Smooth muscle cell of the coronary artery (primary cell): Measurements from ENCODE around the gene MT1H. TPM values are rescaled to one million over a fixed set of nuclear protein-coding genes. Genes with fewer than 3 reads are reported as not detected.

Experiments used
- total RNA-seq: library from RNA; depleted of rRNA; stranded (reverse); fragments of >200 nt; gene quantifications from 2 replicates; pipeline ENCODE4 v1.2.3, GENCODE V29; 2014; ENCODE audit warnings: low replicate concordance

The MT1H gene
- total RNA-seq: not detected in 2 replicates

DNA sequence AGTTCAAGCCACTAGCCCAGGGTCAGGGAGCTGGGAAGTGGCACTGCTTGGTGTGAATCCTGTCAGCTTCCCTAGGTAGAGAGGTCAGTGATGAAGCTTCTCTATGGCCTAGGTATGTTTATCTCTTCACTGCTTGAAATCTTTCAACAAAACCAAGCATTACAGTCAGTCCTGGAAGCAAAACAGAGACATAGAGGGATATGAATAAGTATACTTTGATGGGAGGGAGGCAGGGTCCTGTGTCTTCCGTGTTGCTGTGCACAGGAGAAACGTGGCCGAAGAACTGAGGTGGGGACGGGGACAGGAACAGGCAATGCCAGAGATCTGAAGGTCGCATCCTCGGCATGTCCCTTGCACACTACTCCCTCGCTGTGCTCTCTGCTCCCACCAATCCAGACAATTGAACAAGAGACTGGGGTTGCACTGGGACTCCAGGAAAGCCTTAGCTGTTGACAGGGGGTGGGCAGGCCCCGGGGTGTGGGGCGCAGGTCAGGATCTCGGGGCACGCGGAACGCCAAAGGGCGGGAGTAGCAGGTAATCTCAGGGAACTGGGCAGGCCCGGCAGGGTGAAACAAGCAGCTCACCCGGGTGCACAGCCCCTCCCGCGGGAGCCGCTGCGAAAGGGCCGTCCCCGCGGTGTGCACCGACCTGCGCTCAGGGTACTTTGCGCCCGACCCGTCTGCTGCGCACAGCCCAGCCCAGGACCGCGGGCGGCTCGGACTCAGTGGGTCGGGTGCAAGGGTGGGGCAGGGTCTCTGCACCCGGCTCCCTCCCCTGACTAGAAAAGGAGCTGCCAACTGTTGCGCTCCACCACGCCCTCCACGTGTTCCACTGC, at the start of gene MT1H:
Gene MT1H (plus strand): TSS at position 810 of the 835 bp plus-strand sequence. CDS start 71 bp downstream, outside the sequence.

DNA sequence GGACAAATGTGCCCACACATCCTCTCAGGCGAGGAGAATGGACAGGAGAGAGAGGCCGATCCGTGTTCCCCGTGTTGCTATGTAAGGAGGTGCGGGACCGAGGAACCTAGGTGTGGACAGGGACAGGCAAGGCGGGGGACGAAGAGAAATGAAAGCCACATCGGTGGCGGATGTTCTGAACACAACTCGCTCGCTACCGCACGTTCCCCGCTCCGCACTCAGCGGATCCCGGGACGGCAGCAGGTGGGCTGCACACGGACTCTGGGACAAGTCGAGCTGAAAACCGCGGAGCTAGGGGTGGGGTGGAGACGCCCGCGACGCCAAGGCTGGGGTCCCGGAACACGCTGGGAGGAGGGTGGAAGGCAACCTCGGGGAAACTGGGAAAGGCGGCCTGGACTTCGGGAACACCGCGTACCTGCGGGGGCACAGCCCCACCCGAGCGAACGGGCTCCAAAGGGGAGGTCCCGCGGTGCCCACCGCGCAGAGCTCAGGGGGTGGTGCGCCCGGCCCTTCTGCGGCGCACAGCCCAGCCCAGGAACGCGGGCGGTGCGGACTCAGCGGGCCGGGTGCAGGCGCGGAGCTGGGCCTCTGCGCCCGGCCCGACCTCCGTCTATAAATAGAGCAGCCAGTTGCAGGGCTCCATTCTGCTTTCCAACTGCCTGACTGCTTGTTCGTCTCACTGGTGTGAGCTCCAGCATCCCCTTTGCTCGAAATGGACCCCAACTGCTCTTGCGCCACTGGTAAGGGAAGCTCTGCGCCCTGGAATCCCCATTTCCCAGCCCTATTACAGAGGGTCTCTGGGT, 44.3 kb upstream of the MT1H start, which contains the start of gene MT1E:
Gene MT1E (plus strand): TSS at position 642 of the 803 bp plus-strand sequence. CDS start 71 bp downstream, at position 713.

GRCh38 chr16:56632156-56632847, 37.3 kb upstream of the MT1H start, which contains the start of gene MT1M:
MT1M (plus strand) TSS chr16:56632659; CDS start chr16:56632732, 73 bp downstream.

DNA sequence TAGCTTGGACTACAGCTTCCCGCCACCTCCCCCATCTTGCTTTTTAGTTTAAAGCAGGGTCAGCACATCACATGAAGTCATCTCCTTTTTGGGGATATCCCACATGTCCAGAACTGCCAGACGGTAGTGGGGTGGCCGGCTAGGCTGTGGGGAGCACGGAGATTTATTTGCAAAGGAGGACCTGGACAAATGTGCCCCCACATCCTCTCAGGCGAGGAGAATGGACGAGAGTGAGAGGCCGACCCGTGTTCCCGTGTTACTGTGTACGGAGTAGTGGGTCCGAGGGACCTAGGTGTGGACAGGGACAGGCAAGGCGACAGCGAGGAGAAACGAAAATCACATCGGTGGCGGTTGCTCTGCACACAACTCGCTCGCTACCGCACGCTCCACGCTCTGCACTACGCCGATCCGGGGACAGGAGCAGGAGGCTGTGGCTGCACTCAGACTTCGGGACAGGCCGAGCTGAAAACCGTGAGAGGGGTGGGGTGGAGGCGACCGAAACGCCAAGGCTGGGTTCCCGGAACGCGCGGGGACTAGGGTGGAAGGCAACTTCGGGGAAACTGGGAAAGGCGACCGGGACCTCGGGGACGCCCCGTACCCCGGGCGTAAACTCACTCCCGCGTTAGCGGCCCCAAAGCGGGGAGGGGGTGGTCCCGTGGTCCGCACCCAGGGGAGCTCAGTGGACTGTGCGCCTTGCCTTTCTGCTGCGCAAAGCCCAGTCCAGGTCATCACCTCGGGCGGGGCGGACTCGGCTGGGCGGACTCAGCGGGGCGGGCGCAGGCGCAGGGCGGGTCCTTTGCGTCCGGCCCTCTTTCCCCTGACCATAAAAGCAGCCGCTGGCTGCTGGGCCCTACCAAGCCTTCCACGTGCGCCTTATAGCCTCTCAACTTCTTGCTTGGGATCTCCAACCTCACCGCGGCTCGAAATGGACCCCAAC, 31.5 kb upstream of the MT1H start, which contains the start of gene MT1A:
Gene MT1A (plus strand): TSS at position 853 of the 937 bp plus-strand sequence. CDS start 73 bp downstream, at position 926.

GRCh38 chr16:56651586-56651985, 18.0 kb upstream of the MT1H start, which contains the start of gene MT1B:
MT1B (plus strand) TSS chr16:56651886; CDS start chr16:56651954, 68 bp downstream.

GRCh38 chr16:56657555-56658326, 11.9 kb upstream of the MT1H start, which contains the start of gene MT1F:
MT1F (plus strand) TSS chr16:56657959; CDS start chr16:56658059, 100 bp downstream.

DNA sequence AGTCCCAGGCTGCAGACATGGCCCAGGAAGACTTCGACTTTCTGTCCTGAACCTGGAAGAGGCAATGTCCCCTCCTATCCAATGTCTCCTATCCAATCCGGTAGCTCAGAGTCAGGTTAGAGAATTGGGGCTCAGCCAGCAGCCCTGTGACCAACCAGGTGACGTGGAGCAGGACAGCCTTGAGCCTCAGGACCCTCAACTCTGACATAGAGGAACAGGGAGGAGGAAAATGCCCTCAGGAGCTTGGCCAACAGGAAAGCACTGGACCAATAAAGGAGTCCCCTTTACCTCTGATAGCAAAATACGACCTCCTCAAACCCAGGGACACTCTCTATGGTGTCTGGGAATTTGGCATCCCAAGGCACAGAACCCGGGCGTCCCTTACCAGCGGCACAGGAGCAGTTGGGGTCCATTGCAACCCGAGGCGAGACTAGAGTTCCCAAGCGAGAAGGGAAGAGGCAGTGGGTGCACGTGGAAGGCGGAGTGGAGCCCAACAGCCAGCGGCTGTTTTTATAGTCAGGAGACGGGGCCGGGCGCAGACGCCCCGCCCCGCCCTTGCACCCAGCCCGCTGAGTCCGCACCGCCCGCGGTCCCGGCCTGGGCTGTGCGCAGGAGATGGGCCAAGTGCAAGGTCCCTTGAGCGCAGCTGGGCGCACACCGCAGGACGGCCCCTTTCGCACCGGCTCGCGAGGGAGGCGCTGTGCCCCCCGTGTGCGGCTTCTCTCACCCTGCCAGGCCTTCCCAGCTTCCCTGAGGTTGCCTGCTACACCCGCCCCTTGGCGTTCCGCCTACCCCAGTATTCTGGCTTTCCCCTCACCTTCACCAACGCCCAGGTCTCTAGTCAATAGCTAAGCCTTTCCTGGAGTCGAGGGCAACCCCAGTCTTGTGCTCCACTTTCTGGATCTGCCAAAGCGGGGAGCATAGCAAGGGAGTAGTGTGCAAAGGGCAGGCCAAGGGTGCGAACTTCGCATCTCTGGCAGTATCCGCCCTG, 1.7 kb upstream of the MT1H start, which contains the start of gene MT1G:
Gene MT1G (minus strand): TSS at position 485 of the 991 bp plus-strand sequence. CDS start 72 bp downstream, at position 413.

GRCh38 chr16:56681939-56682702, 12.5 kb downstream of the MT1H start, which contains the start of gene MT1X:
MT1X (plus strand) TSS chr16:56682470; CDS start chr16:56682541, 71 bp downstream.

Other genes starting within 250 kb of the MT1H start
- 204 and 465 TPM in 2 replicates for gene AMFR, start 244.3 kb upstream of the MT1H start, total RNA-seq
- 44.2 and 51.2 TPM in 2 replicates for gene NUDT21, start 218.5 kb upstream of the MT1H start, total RNA-seq
- gene OGFOD1, start 218.3 kb upstream of the MT1H start, total RNA-seq: 27.1 and 92.2 TPM in 2 replicates
- gene BBS2, start 149.8 kb upstream of the MT1H start, total RNA-seq: 39.0 and 91.0 TPM in 2 replicates
- gene MT4, start 104.7 kb upstream of the MT1H start, total RNA-seq: not detected in 2 replicates
- gene MT3, start 80.3 kb upstream of the MT1H start, total RNA-seq: 0.70 TPM in 1 of 2 replicates, not detected in the other
- 37.4 and 62.2 TPM in 2 replicates for gene MT2A, start 61.2 kb upstream of the MT1H start, total RNA-seq
- gene MT1E, start 44.0 kb upstream of the MT1H start, total RNA-seq: 147 and 148 TPM in 2 replicates
- gene MT1M, start 37.2 kb upstream of the MT1H start, total RNA-seq: 2.0 and 9.5 TPM in 2 replicates
- gene MT1A, start 31.1 kb upstream of the MT1H start, total RNA-seq: 1.7 TPM in 1 of 2 replicates, not detected in the other
- not detected in 2 replicates for gene MT1B, start 17.9 kb upstream of the MT1H start, total RNA-seq
- gene MT1F, start 11.9 kb upstream of the MT1H start, total RNA-seq: 1.2 TPM in 1 of 2 replicates, not detected in the other
- not detected in 2 replicates for gene MT1G, start 1.7 kb upstream of the MT1H start, total RNA-seq
- gene MT1X, start 12.7 kb downstream of the MT1H start, total RNA-seq: 19.2 and 55.7 TPM in 2 replicates
- gene NUP93, start 60.3 kb downstream of the MT1H start, total RNA-seq: 42.6 and 72.0 TPM in 2 replicates
- under 0.01 TPM in 1 of 2 replicates, not detected in the other for gene SLC12A3, start 195.4 kb downstream of the MT1H start, total RNA-seq